GM18861 (cell line): ENCODE results near the gene TTC13.
"Not testable (repeated sequence)": the region's sequence is repeated elsewhere in the genome, so short reads cannot be mapped to it uniquely, and the experiment has no call there.

ENCODE experiments used
- ATAC-seq: cut with Tn5 transposase; IDR thresholded peaks from one replicate; pipeline ENCODE4 v1.9.1; 2021; ENCODE audit not compliant: unreplicated experiment

TTC13 gene

DNA sequence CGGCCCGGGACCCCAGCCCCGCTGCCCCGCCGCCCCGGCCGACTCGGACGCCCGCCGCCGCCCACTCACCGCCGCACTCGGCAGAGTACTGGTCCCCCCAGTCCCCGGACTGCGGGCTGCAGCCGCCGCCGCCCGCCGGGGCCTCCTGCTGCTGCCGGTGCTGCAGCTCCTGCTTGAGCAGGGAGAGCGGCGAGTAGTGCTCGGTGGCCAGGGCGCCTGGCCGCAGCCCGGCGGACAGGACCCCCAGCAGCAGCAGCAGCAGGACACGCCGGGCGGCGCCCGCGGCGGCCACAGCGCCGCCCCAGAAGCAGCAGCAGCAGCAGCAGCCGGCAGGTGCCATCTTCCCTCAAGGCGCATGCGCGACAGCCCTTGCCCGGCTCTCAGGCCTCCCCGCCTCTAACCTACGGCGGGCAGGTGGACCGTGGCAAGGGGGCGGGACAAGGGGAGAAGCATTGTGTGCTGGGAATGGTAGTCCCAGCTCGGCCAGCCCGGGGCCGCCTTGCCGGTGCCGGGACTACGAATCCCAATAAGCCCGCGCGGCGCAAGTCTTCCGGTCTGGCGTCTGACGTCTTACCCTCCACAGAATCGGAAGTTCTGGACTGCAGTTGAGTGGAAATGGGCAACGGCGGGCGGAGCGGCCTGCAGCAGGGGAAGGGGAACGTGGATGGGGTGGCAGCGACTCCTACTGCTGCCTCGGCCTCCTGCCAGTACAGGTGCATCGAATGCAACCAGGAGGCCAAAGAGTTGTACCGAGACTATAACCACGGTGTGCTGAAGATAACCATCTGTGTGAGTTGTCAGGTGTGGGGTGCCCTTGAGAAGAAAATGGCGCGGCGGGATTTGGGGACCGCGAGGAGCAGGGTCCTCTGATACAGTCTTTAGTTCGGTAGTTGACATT, at the start of gene TTC13, which contains the start of gene ARV1:
Gene TTC13, minus strand, starts transcription at position 371 of the 898 bp plus-strand sequence. Its CDS starts 31 bp downstream, at position 340.
Gene ARV1, plus strand, starts transcription at position 604 of the 898 bp plus-strand sequence. Its CDS starts 12 bp downstream, at position 616.
- ATAC-seq: peak; percentile 86

GRCh38 chr1:231027971-231028370, 49.3 kb upstream of the TTC13 start:
- ATAC-seq: no peak

DNA sequence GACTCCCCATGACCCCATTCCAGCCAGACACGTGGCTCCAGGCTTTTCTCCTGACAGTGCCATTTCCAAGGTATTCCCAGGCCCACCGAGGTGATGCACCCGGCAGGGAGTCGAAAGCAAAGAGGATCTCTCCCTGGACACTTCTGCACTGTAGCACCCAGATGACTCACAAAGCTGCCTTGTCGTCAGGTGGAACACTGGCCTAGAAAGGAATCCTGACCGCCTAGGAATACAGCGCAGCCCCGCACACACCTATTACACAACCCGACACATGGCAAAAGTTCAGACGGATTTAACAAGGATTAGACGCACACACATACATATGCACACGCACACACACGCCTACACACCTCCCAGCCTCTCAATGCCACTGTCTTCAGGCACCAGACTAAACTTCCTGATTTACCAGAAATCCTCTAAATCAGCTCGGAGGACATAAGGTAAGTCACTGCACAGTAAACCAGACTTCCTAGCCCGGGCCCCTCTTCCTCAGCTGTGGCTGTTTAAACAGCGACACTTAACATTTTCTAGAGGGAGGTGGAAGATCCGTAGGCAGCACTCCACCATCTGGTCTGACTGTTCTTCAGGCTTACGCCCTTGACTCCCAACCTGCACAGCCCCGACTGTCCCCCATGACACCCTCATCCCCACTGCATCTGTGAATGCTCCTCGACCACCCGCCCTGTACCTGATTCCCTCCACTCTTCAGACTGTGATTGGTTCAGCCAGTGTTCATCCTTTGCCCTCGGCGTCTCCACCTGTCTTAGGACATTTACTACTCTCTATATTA, 48.7 kb upstream of the TTC13 start:
- no peak for ATAC-seq

GRCh38 chr1:231026576-231026975, 47.9 kb upstream of the TTC13 start:
- ATAC-seq: no peak

DNA sequence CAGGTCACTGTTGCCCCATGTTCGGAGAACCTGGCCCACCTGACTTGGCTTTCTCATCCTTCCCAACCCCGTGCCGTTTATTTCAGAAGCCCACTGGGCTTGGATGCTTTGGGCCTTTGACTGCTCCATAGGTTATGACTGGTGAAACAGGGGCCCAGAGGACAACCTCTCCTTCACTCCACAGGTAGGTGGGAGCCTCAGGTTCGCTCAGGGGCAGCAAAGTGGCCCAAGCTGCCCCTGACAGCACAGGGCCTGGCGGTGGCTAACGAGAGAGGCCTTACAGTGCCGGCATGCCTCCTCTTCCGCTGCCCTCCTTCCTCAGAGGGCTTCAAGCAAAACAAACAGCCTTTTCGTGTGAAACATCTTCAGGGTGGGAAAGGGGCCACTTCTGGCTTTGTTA, 44.5 kb upstream of the TTC13 start:
- ATAC-seq: no peak

- ATAC-seq: not testable (repeated sequence)
These were observed 43.9 kb upstream of the TTC13 start for GRCh38 chr1:231022543-231022942.

GRCh38 chr1:231021540-231022031, 42.9 kb upstream of the TTC13 start:
- no peak for ATAC-seq

DNA sequence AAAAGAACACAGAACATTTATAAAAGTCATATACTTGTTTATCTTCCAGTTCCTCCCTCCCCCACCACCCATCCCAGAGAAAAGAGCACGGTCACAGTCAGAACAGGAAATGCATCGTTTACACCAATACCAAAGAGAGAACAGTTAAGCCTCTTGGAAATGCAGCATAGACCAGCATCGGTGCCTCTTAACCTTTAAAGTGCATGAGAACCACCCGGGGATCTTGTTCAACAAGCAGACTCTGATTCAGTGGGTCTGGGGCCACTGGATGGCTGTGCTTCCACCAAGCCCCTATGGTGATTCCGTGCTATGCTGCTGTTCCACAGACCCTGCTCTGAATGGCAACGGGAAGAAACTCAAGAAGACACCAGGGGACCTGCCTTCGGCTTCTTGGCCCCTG, 42.2 kb upstream of the TTC13 start:
- no peak for ATAC-seq

DNA sequence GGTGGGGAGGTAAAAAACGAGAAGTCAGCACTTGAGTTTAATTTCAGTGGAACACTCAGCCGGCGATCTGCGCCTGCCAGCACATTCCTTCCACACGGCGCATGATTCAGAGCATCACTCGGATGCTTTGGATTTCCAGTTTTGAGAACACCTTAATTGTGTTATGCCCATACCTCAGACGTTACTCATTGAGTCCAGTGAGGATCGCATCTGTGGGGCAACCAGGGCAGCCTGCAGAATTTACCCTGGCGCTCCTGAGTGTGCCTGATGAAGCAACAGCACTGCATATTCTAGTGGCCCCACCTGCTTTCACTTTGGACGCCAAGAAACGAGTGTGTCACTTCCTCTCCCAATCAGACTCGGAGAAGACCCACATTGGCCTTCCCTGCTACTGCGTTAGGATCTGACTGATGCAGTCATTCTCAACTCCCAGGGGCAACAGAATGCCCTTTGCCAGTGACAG, 41.5 kb upstream of the TTC13 start:
- no peak for ATAC-seq

GRCh38 chr1:231019711-231020110, 41.0 kb upstream of the TTC13 start:
- ATAC-seq: no peak

- no peak for ATAC-seq
These were observed 38.3 kb upstream of the TTC13 start for GRCh38 chr1:231016966-231017365.

GRCh38 chr1:231016234-231016633, 37.6 kb upstream of the TTC13 start:
- ATAC-seq: no peak

DNA sequence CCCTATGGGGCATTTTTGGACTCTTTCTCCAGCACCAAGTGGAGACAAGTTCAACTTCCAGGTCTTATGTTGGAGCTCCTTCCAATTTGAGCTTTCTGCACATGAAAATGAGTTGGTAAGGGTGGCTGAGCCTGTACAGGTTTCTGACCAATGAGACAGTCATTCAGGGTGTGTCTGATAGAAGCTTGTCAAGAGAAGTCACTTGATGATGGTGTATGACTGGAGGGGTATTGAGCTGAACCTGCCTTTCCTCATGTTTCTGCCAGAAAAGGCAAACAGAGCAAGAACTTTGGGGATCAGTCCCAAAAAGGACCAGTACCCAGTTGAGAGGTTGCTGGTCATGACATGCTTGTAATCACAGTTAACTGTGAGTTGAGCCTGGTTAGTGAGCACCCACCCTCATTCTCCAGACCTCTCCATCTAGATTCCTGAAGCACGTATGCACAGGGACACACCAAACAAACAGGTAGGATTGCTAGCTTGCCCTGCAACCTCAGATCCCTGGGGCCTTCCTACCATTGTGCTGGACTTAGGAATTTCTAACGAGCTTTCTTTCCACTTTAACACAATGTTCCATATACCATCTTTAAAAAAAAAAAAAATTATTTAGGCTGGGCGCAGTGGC, 34.8 kb upstream of the TTC13 start:
- no peak for ATAC-seq

DNA sequence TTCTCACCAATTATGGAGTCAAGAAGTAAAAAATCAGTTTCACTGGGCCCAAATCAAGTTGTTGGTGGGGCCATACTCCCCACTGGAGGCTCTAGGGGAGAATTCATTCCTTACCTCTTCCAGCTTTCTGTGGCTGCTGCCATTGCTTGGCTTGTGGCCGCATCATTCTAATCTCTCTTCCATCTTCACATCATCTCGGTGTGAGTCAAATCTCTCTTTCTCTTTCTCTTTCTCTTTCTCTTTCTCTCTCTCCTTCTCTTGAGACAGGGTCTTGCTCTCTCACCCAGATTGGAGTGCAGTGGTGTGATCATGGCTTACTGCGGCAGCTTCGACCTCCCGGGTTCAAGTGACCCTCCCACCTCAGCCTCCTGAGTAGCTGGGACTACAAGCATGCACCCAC, 33.3 kb upstream of the TTC13 start:
- no peak for ATAC-seq

DNA sequence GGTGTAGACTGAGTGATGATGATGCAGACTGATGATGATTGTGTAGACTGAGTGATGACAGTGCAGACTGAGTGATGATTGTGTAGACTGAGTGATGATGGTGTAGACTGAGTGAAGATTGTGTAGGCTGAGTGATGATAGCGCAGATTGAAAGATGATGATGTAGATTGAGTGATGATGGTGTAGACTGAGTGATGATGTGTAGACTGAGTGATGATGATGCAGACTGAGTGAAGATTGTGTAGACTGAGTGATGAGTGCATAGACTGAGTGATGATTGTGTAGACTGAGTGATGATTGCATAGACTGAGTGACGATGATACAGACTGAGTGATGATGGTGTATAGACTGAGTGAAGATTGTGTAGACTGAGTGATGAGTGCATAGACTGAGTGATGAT, 32.7 kb upstream of the TTC13 start:
- no peak for ATAC-seq

GRCh38 chr1:231007535-231007934, 28.9 kb upstream of the TTC13 start:
- not testable (repeated sequence) for ATAC-seq

DNA sequence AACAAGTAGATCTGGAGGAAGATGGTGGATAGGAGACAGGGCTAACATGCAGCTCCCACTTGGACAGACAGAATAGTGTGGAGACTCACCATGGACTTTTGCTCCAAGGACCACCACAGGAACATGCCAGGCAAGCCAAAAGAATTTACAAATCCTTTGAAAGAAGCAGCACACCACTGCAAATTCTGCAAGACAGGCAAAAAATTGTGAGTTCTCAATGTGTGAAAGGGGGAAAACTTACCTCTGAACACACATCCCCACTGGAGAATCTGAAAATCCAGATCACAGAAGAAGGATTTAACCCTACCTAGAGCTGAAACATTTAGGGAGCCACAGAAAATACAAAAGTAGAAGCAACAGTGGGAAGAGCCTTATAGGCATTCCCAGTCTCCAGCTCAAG, 23.2 kb upstream of the TTC13 start:
- ATAC-seq: no peak

GRCh38 chr1:231000639-231001038, 22.0 kb upstream of the TTC13 start:
- no peak for ATAC-seq

DNA sequence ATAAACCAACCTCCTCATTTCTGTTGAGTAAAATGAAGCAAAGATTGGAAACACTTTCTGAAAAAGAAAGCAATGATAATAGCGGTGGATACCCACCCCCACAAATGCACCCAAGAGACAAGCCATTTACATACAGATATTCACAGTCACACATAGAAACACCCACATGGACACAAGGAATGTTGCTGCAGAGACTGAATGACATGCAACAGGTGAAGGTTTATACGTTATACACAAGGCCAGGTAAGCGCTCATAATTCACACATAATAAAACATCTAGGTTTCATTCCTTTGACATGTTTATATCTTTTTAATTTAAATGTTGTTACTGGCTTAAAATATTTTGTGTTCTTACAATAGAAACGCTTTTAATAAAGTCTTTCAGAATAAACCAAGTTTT, 21.5 kb upstream of the TTC13 start:
- no peak for ATAC-seq

- ATAC-seq: no peak
These were observed 16.2 kb upstream of the TTC13 start for GRCh38 chr1:230994860-230995259.

GRCh38 chr1:230992100-230992774, 13.6 kb upstream of the TTC13 start:
- no peak for ATAC-seq
